Stimulated activated naive CD4-positive, alpha-beta T cell treated with Interleukin-2 at 50 U/mL for 16 hours (primary cell): ENCODE results near the gene CDH8.

Source experiments
- DNase-seq: peaks from one replicate; lab custom pipeline; 2025; lab: John Stamatoyannopoulos, UW

CDH8 gene

DNA sequence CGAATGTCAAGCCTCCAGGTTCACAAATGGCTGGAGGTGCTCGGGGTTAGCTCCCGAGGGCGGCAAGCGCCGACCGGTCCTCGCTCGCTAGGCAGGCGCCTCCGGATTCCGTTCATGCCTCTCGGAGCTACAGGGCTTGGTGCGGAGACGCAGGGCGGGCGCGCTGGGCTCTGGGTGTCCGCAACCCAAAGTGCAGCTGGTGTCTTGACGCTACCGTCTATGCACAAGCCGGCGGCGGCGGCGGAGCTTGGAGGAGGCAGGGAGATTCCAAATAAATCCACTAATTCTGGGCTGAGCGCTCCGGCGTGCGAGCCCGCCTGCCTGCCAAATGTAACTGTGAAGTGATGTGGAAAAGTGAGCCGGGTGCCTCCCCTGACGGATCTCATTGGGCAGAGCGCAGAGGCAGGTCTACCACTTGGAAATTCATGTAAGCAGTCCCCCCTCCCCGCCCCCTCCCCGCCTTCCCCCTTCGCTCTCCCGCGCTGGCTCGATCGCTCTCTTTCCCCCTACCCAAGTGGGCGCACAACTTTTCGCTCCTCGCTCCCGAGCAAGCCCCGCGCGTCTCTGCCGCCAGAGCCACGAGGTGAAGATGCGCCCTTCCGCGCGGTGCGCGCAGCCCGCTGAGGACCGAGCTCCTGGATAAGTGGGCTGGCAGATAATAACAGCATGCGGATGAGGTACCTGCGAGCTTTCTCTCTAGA is at the start of gene CDH8:
CDH8 (minus strand) TSS at position 338 of the 701 bp plus-strand sequence. CDS start 15,035 bp downstream, outside the sequence.
- no peak for DNase-seq

DNA sequence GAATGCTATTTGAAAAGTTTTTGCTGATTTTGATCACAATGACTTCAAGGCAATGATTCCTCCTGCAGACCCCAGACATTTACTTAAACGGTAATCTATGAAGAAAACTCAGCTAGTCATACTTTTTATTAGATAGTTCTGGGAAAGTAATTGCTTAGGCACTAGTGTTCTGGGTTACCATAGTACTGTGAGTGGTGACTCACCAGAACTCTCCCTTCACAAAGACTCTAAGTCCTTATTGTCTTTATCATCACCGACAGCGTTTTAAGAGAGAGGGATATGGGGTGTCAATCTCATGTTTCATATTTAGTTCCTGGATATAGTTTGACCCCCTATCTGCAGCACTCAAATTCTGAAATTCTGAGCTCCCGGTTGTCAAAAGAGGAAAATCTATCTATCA is 43.0 kb upstream of the CDH8 start:
- no peak for DNase-seq

- no peak for DNase-seq
Measured at GRCh38 chr16:62077998-62078397, 41.8 kb upstream of the CDH8 start.

DNA sequence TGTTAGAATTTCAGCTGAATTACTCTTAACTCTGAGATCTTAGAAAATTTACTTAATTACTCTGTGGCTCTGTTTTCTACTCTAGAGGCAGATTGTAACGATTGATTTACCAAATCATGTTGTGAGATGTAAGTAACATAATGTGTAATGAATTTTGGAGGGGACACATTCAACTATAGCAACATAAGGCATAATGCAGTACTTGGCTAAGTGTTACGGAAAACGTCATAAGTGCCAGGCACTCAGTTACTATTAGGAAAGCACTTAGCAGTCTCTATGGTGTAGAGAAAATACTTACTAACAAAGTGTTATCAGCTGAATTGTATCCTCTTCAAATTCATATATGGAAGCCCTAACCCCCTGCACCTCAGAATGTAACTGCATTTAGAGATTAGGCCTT is 40.6 kb upstream of the CDH8 start:
- DNase-seq, result no peak

DNA sequence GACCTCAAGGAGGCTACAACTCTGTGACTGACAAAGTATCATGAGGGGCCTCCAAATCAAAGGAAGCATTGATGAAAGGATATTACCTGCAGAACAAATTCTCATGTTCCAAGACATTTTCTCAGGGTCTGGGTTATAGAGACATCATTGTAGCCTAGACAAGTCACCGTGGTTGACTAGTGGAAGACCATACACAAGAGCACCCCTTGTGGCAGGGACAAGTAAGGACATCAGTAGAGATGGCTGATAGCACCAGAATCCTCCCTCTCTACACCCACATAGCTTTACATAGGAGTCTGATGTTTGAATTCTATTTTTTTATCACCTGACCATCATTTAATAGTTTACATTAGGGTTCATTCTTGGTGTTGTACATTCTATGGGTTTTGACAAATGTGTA is 32.5 kb upstream of the CDH8 start:
- DNase-seq, result no peak

GRCh38 chr16:62067981-62068380 is 31.7 kb upstream of the CDH8 start:
- DNase-seq, result no peak

DNA sequence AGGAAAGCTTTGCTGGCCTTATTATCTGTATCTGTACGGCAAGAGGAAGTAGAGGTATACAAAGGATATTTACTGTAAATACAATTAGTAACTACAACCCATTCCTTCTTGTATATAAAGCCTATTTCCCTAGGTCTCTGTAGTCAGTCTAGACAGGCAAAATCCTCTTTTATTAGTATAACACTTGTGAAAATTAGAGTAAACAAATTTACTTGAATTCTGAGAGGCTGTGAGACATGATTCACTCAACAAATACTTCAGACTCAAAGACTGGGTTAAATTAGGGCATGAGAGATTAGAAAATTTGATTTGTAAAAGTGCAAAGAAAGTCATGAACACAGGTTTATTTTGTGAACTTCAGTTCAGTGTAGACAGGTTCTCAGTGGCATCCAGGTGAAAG is 30.9 kb upstream of the CDH8 start:
- DNase-seq, result no peak

DNA sequence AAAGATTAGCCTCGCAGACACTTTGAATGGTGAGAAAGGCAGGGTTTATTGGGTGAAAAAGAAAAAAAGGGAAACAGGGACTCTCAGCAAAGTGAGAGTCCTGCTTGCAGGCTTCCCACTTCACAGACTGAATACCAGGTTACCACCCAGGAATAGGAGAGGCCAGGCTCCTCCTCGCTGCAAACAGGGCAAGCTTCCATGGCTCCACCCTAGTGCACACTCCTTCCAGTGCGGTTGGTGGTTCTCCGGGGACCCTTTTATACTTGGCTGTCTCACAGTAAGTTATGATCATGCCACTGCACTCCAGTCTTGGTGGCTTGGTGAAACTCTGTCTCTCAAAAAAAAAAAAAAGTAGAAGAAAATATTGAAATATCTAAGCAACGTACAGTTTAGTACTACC is 30.5 kb upstream of the CDH8 start:
- no peak for DNase-seq

- no peak for DNase-seq
Measured at GRCh38 chr16:62064173-62064572, 27.9 kb upstream of the CDH8 start.

- no peak for DNase-seq
Measured at GRCh38 chr16:62060089-62060488, 23.9 kb upstream of the CDH8 start.

DNA sequence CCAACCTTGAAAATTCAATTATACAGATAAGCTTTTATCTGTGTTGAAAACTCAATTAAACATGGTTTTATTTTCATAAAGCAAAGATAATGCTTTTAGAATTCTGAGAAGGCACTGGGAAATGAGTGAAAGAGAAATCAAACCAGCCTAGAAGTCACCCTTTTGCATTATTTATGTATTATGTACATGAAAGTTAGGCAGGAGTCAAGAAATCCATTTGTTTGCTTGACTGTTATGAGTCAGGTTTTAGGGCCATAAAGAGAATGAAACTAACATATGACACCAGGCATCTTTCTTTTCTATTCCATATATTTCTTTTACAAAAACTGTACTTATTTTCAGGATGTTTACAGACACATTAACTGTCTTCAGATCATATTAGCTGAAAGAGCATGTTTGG is 23.3 kb upstream of the CDH8 start:
- no peak for DNase-seq

DNA sequence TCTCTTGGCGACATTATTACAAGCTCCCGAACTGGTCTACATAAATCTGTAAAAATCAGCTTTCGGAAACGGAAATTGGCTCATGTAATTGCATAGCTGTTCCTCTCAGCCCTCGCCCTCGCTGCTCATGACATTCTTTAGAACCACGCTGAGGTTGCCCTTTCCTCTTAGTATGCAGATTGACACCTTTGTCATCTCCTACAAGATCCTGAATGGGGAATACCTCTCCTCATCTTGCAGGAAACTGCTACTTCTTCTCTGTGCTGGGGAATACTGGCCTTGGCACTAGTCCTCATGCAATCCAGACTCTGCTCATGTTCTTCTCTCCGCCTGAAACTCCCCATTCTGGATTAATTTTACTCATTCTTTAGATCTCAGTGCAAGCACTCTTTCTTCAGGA is 22.2 kb upstream of the CDH8 start:
- no peak for DNase-seq

DNA sequence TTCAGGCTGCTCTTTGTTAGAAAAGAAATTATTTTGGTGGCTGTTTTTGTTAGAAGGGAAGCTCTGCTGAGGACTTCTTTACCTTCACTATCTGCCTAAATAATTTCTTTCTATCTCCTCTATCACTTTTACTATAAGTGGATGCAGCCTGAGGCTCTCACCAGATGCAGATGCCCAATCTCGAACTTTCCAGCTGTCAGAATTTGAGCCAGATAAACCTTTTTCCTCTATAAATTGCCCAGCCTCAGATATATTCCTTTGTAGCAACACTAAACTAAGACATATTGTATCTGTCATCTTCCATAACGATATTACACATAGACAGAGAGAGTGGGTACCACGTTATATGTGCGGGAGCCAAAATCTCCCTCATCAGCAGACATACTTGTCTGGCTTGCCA is 15.7 kb upstream of the CDH8 start:
- DNase-seq, result no peak

GRCh38 chr16:62050793-62051192 is 14.6 kb upstream of the CDH8 start:
- DNase-seq, result no peak

DNA sequence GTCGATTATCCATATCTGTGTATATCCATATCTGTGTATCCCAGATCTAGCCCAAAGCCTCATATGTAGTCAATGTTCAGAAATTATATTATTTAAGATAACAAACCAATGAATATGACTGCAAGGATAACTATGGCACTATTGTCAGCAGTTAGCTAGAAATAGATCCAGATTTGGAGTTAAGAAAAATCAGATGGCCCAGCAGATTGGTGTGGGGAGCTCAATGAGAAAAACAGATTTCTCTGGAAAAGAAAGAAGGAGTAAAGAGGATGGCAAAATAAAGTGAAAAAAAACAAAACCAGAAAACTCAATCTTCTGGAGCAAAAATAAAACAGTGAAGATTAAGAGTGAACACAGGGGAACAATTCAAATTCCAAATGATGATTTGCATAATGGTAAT is 10.6 kb upstream of the CDH8 start:
- no peak for DNase-seq

DNA sequence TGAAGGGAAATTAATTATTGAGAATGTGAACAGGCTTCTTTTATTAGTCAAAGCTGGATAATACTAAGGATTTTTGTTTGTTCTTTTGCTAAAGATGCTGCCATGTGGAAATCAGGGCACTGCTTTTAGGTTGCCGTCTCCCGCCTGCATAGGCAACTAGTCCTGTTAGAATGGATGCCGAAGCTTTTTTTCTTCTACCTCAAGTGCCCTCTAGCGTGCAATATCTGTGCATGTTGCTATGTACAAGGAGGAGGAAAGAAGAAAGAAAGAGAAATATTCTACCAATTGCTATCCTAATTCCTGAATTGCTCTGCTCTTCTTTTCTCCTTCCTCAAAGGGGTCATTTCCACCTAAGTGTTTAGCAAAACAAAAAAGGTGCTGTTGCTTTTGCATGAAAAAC is 5.2 kb upstream of the CDH8 start:
- no peak for DNase-seq

DNA sequence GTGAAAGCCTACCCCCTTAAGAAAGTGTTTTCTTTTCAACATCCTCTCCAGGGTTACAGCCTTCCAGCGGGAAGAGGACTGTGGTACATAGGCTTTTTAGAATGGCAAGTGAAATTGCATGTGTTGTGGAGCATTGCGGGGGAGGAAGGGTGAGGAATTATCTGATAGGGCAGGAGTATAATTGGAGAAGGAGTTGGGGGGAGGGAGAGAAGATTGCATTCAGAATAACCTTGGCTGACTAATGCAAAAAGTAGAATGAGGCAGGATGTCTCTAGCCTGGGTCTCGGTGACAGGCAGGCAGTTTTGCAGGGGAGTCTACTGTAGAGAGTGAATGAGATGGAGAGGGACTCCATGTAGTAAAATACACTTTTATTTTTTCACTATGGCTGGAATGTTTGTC is 2.4 kb upstream of the CDH8 start:
- DNase-seq, result no peak

- DNase-seq, result no peak
Measured at GRCh38 chr16:62038225-62038624, 2.0 kb upstream of the CDH8 start.

DNA sequence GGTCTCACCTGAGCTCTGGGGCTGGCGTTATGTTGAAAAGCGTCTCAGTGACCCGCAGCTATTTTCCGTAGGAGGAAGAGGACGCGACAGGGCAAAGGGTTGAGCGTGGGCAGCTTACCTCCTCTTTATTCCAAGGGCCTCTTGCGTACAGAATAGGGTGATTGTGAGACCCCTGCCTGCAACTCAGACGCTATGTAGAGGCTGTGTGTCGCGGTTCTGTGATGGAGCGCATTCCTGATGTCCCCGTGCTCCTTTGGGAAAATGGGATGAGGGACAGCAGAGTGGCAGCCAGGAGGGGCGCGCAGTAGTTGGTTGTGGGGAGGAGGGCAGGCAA is 531 bp upstream of the CDH8 start:
- no peak for DNase-seq

GRCh38 chr16:62035115-62036092 is 834 bp downstream of the CDH8 start:
- DNase-seq, result no peak

- DNase-seq, result no peak
Measured at GRCh38 chr16:62034231-62035114, 1.8 kb downstream of the CDH8 start.

GRCh38 chr16:62033065-62033464 is 3.2 kb downstream of the CDH8 start:
- DNase-seq, result no peak
